ENCODE results near the gene SESN2.

DNA sequence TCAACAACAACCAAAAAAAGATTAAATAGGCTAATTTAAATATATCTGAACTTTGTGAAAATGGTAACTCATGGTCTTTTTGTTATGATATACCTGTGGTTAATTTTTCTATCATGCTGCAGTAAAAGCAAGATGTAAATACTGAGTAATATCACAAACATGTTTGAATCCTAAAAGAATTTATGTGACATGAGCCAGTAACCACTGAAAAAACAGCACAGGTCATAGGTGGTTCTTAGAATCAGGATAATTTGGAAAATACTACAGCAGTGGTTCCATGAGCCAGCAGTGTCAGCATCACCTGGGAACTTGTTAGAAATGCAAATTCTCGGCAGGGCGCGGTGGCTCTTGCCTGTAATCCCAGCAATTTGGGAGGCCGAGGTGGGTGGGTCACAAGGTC, 19.3 kb upstream of the SESN2 start:
- TF ChIP-seq EZH2 (IDR thresholded peaks at IDR 0.05; ENCODE audit: insufficient read depth, poor library complexity, severe bottlenecking) (no peak), EZH2phosphoT487 (IDR thresholded peaks at IDR 0.05; ENCODE audit: insufficient read depth, low read depth) (no peak)
